Measurements from ENCODE around the gene RHBDL1.

The RHBDL1 gene

GRCh38 chr16:670485-671352, 4.8 kb upstream of the RHBDL1 start:
- intact Hi-C loops (cut with micrococcal nuclease): no loop called here
- Mint-ChIP-seq H3K9me3 (no peaks in the 10 kb centered on the region), H3K4me3 (no peak overlapping the region), H3K27ac (no peak overlapping the region), H3K36me3 (ENCODE audit: low read depth) (peaks cover 65% of the 10 kb centered on the region), H3K4me1 (ENCODE audit: low read depth) (peaks cover 30% of the 10 kb centered on the region), H3K27me3 (peaks cover 13% of the 10 kb centered on the region)

GRCh38 chr16:671353-672131, 3.9 kb upstream of the RHBDL1 start:
- intact Hi-C loops (cut with micrococcal nuclease): no loop called here
- Mint-ChIP-seq H3K36me3 (ENCODE audit: low read depth) (peaks cover 65% of the 10 kb centered on the region), H3K27ac (no peak overlapping the region), H3K9me3 (no peaks in the 10 kb centered on the region), H3K4me3 (no peak overlapping the region), H3K27me3 (peaks cover 21% of the 10 kb centered on the region), H3K4me1 (ENCODE audit: low read depth) (peaks cover 30% of the 10 kb centered on the region)

- no peak overlapping the region for H3K27ac Mint-ChIP-seq
- peaks cover 30% of the 10 kb centered on the region for H3K4me1 Mint-ChIP-seq (ENCODE audit: low read depth)
- no peak overlapping the region for H3K4me3 Mint-ChIP-seq
- no peaks in the 10 kb centered on the region for H3K9me3 Mint-ChIP-seq
- intact Hi-C loops (cut with micrococcal nuclease): no loop called here
- H3K36me3 Mint-ChIP-seq (ENCODE audit: low read depth): peaks cover 65% of the 10 kb centered on the region
- H3K27me3 Mint-ChIP-seq: peaks cover 29% of the 10 kb centered on the region
These were observed 3.1 kb upstream of the RHBDL1 start for GRCh38 chr16:672371-672770.

GRCh38 chr16:672851-673250, 2.6 kb upstream of the RHBDL1 start:
- H3K9me3 Mint-ChIP-seq: no peaks in the 10 kb centered on the region

GRCh38 chr16:673399-673991, 2.0 kb upstream of the RHBDL1 start:
- peaks cover 65% of the 10 kb centered on the region for H3K36me3 Mint-ChIP-seq (ENCODE audit: low read depth)
- H3K9me3 Mint-ChIP-seq: no peaks in the 10 kb centered on the region
- peaks cover 25% of the 10 kb centered on the region for H3K4me1 Mint-ChIP-seq (ENCODE audit: low read depth)
- no peak overlapping the region for H3K4me3 Mint-ChIP-seq
- peaks cover 38% of the 10 kb centered on the region for H3K27me3 Mint-ChIP-seq
- no peak overlapping the region for H3K27ac Mint-ChIP-seq
- intact Hi-C loops (cut with micrococcal nuclease): no loop called here

More at GRCh38 chr16:672851-673250, 2.6 kb upstream of the RHBDL1 start:
- H3K27ac Mint-ChIP-seq: no peak overlapping the region
- no peak overlapping the region for H3K4me3 Mint-ChIP-seq
- peaks cover 33% of the 10 kb centered on the region for H3K27me3 Mint-ChIP-seq
- intact Hi-C loops (cut with micrococcal nuclease): no loop called here
- peaks cover 26% of the 10 kb centered on the region for H3K4me1 Mint-ChIP-seq (ENCODE audit: low read depth)
- H3K36me3 Mint-ChIP-seq (ENCODE audit: low read depth): peaks cover 65% of the 10 kb centered on the region

GRCh38 chr16:674214-674881, 1.1 kb upstream of the RHBDL1 start:
- H3K36me3 Mint-ChIP-seq (ENCODE audit: low read depth): peaks cover 57% of the 10 kb centered on the region
- H3K27ac Mint-ChIP-seq: peak overlapping the region; percentile 10
- H3K4me3 Mint-ChIP-seq: no peak overlapping the region
- no peaks in the 10 kb centered on the region for H3K9me3 Mint-ChIP-seq
- peaks cover 25% of the 10 kb centered on the region for H3K4me1 Mint-ChIP-seq (ENCODE audit: low read depth)
- intact Hi-C loops (cut with micrococcal nuclease): no loop called here
- H3K27me3 Mint-ChIP-seq: peaks cover 38% of the 10 kb centered on the region

- no peak overlapping the region for H3K27ac Mint-ChIP-seq
- H3K27me3 Mint-ChIP-seq: peaks cover 38% of the 10 kb centered on the region
- intact Hi-C loops (cut with micrococcal nuclease): no loop called here
- peaks cover 28% of the 10 kb centered on the region for H3K4me1 Mint-ChIP-seq (ENCODE audit: low read depth)
- H3K4me3 Mint-ChIP-seq: no peak overlapping the region
- no peaks in the 10 kb centered on the region for H3K9me3 Mint-ChIP-seq
- peaks cover 43% of the 10 kb centered on the region for H3K36me3 Mint-ChIP-seq (ENCODE audit: low read depth)
These were observed 553 bp downstream of the RHBDL1 start for GRCh38 chr16:675884-676564.

- H3K27me3 Mint-ChIP-seq: peaks cover 38% of the 10 kb centered on the region
- no peaks in the 10 kb centered on the region for H3K9me3 Mint-ChIP-seq
- no peak overlapping the region for H3K27ac Mint-ChIP-seq
- intact Hi-C loops (cut with micrococcal nuclease): no loop called here
- H3K4me3 Mint-ChIP-seq: no peak overlapping the region
- peaks cover 43% of the 10 kb centered on the region for H3K36me3 Mint-ChIP-seq (ENCODE audit: low read depth)
- peaks cover 33% of the 10 kb centered on the region for H3K4me1 Mint-ChIP-seq (ENCODE audit: low read depth)
These were observed 1.1 kb downstream of the RHBDL1 start for GRCh38 chr16:676565-676902.

- no peak overlapping the region for H3K27ac Mint-ChIP-seq
- H3K9me3 Mint-ChIP-seq: no peaks in the 10 kb centered on the region
- intact Hi-C loops (cut with micrococcal nuclease): no loop called here
- peaks cover 43% of the 10 kb centered on the region for H3K36me3 Mint-ChIP-seq (ENCODE audit: low read depth)
- no peak overlapping the region for H3K4me3 Mint-ChIP-seq
- H3K4me1 Mint-ChIP-seq (ENCODE audit: low read depth): peaks cover 37% of the 10 kb centered on the region
- peaks cover 38% of the 10 kb centered on the region for H3K27me3 Mint-ChIP-seq
These were observed 1.4 kb downstream of the RHBDL1 start for GRCh38 chr16:676913-677312.

- Mint-ChIP-seq H3K4me1 (ENCODE audit: low read depth) (peaks cover 43% of the 10 kb centered on the region), H3K36me3 (ENCODE audit: low read depth) (peaks cover 43% of the 10 kb centered on the region), H3K27me3 (peaks cover 38% of the 10 kb centered on the region), H3K27ac (no peak overlapping the region), H3K9me3 (no peaks in the 10 kb centered on the region), H3K4me3 (no peak overlapping the region)
- intact Hi-C loops (cut with micrococcal nuclease): no loop called here
These were observed 2.1 kb downstream of the RHBDL1 start for GRCh38 chr16:677316-678190.

- Mint-ChIP-seq H3K36me3 (ENCODE audit: low read depth) (peaks cover 43% of the 10 kb centered on the region), H3K9me3 (no peaks in the 10 kb centered on the region), H3K4me1 (ENCODE audit: low read depth) (peaks cover 51% of the 10 kb centered on the region), H3K27me3 (peaks cover 38% of the 10 kb centered on the region), H3K4me3 (no peak overlapping the region), H3K27ac (no peak overlapping the region)
- intact Hi-C loops (cut with micrococcal nuclease): no loop called here
These were observed 2.9 kb downstream of the RHBDL1 start for GRCh38 chr16:678209-678857.
